ENCODE results near the gene DOCK10.

DOCK10 gene

GRCh38 chr2:224883172-224883516 lies 159.1 kb downstream of the DOCK10 start:
- TF ChIP-seq ZC3H10 (CRISPR knock-in tag; IDR thresholded peaks at IDR 0.05) (no peak), RARB (CRISPR knock-in tag; IDR thresholded peaks at IDR 0.05) (no peak), TOX (CRISPR knock-in tag; IDR thresholded peaks at IDR 0.05; ENCODE audit: borderline replicate concordance) (no peak), ZNF70 (CRISPR knock-in tag; IDR thresholded peaks at IDR 0.05) (no peak), ZFP3 (CRISPR knock-in tag; IDR thresholded peaks at IDR 0.05) (no peak), SNAI2 (CRISPR knock-in tag; IDR thresholded peaks at IDR 0.05) (no peak), PATZ1 (CRISPR knock-in tag; IDR thresholded peaks at IDR 0.05; ENCODE audit: borderline replicate concordance) (no peak), CSDC2 (CRISPR knock-in tag; IDR thresholded peaks at IDR 0.05) (no peak), CREB5 (CRISPR knock-in tag; IDR thresholded peaks at IDR 0.05; ENCODE audit: low read depth) (no peak)
- ATAC-seq: no peak

GRCh38 chr2:224882291-224883171 lies 159.7 kb downstream of the DOCK10 start:
- TF ChIP-seq BACH2 (CRISPR knock-in tag; IDR thresholded peaks at IDR 0.05; ENCODE audit: borderline replicate concordance) (no peak), RARB (CRISPR knock-in tag; IDR thresholded peaks at IDR 0.05) (no peak), TSHZ2 (CRISPR knock-in tag; IDR thresholded peaks at IDR 0.05) (no peak), TOX (CRISPR knock-in tag; IDR thresholded peaks at IDR 0.05; ENCODE audit: borderline replicate concordance) (no peak), SNAI2 (CRISPR knock-in tag; IDR thresholded peaks at IDR 0.05) (no peak), ZFP30 (CRISPR knock-in tag; IDR thresholded peaks at IDR 0.05) (no peak), CSRNP3 (CRISPR knock-in tag; IDR thresholded peaks at IDR 0.05) (no peak), POU6F1 (CRISPR knock-in tag; IDR thresholded peaks at IDR 0.05; ENCODE audit: borderline replicate concordance, low read depth) (no peak), PATZ1 (CRISPR knock-in tag; IDR thresholded peaks at IDR 0.05; ENCODE audit: borderline replicate concordance) (no peak), OSR1 (CRISPR knock-in tag; IDR thresholded peaks at IDR 0.05) (no peak), ISL1 (CRISPR knock-in tag; IDR thresholded peaks at IDR 0.05) (no peak), ZNF70 (CRISPR knock-in tag; IDR thresholded peaks at IDR 0.05) (no peak), ZFP3 (CRISPR knock-in tag; IDR thresholded peaks at IDR 0.05) (no peak), CREB5 (CRISPR knock-in tag; IDR thresholded peaks at IDR 0.05; ENCODE audit: low read depth) (no peak)
- ATAC-seq: peak; percentile 87
